CD4-positive, alpha-beta T cell treated with Interleukin-15 for 1 hour (primary cell): ENCODE data around the gene SUN5.

Experiments used
- DNase-seq: peaks from one replicate; pipeline ENCODE4 v3.0.0-alpha.2; 2020

SUN5 gene

GRCh38 chr20:33013701-33014326, 9.6 kb upstream of the SUN5 start:
- no peak for DNase-seq

DNA sequence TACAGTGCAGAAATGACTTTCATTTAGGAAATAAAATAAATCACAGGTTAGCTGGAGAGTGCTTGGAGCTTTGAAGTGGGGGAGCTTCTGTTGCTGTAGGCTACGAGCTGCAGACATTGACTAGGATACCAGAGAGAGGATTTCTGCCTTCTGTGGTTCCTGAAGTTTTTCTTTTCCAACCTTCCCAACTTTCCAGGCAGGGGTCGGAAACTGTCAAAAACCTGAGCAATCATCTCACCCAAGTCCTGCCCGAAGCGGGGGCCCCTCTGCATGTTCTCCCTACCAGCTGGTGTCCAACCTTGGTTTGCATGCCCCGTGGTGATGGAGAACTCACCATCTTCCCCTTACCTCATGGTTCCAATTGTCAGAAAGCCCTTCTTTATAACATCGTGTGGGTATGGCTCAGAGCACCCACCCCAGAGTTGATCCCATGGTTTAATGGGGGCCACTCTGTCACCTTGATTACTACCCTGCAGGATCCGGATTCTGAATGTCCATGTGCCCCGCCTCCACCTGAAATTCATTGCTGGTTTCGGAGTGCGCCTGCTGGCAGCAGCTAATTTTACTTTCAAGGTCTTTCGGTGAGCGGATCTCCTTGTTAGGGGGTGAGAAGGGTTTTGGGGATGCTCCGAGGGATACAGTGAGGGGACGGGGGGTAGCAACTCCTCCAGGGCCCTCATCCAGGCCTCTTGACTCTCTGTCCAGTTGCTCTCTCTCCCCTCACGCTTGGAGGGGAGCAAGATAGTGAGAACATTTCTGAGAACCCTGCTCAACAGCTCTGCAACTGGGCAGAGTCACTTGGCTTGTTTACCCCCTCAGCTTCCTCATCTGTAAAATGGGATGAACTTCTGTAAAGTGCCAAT, 8.3 kb upstream of the SUN5 start:
- no peak for DNase-seq

- DNase-seq, result no peak
Measured at GRCh38 chr20:33010674-33011449, 6.6 kb upstream of the SUN5 start.

DNA sequence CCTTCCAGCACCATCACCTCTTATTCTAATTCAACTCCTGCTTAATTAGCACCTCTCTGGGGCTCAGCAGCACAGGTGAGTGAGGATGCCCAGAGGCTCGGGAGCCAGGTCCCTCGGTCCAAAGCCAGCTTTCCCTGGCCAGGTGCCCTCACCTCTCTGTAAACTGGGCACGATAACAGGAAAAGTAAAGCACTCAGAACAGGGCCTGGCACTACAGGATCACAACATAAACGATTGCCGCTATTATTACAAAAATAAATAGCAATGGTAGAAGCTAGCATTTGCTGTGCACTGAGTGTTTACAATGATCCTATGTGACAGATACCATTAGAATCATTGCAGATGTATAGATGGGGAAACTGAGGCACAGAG, 5.9 kb upstream of the SUN5 start:
- no peak for DNase-seq

- no peak for DNase-seq
Measured at GRCh38 chr20:33009214-33010132, 5.2 kb upstream of the SUN5 start.

GRCh38 chr20:33008336-33009213, 4.3 kb upstream of the SUN5 start:
- DNase-seq, result no peak

DNA sequence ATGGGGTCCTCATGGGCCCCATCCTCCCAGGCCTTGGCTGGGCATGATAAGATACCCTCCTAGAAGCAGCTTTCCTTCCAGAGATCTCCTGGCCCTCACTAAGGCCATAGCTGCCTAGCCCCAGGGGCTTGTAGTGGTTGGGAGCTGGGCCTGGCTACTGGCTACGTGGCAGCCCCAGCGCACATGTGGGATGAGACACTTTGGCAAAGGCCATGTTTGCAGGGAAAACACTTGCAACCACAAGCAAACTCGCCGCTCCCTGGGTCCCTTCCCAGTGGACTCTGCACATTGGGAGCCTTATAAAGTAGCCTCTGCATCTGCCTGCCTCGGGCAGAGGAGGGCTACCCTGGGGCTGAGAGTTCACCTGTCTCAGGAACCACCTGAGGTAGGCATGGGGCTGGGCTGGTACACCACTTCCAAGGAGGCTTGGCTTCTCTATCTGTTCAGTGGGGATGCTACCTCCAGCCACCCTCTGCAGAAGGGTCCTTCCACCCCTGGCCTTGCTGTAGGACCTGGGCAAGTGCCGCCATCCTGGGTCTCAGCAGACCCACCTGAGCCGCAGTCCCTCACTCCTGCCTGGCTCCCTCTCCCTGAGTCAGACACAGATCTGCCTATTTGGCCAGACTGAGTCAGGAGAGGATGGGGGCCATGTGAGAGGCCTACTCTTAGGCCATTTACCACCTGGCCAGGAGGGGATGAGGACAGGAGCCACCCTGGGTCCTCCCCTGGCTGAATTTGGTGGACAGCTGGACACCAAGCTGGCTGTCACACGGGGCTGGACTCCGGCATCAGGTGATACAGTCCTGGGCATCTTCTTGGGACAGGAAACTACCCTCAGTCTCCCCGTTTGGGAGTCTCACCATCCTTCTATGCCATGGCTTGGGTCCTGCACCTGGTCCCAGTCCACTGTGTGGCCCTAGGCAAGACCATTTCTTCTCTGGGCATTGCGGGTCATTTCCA, 3.4 kb upstream of the SUN5 start, which contains the start of gene BPIFB2:
TSS of gene BPIFB2 (plus strand) at position 329 of the 960 bp plus-strand sequence. CDS start 871 bp downstream, outside the sequence.
- DNase-seq, result no peak

GRCh38 chr20:33006776-33007375, 2.6 kb upstream of the SUN5 start:
- no peak for DNase-seq

- no peak for DNase-seq
Measured at GRCh38 chr20:33005908-33006775, 1.9 kb upstream of the SUN5 start.

GRCh38 chr20:33005132-33005566, 916 bp upstream of the SUN5 start:
- no peak for DNase-seq

DNA sequence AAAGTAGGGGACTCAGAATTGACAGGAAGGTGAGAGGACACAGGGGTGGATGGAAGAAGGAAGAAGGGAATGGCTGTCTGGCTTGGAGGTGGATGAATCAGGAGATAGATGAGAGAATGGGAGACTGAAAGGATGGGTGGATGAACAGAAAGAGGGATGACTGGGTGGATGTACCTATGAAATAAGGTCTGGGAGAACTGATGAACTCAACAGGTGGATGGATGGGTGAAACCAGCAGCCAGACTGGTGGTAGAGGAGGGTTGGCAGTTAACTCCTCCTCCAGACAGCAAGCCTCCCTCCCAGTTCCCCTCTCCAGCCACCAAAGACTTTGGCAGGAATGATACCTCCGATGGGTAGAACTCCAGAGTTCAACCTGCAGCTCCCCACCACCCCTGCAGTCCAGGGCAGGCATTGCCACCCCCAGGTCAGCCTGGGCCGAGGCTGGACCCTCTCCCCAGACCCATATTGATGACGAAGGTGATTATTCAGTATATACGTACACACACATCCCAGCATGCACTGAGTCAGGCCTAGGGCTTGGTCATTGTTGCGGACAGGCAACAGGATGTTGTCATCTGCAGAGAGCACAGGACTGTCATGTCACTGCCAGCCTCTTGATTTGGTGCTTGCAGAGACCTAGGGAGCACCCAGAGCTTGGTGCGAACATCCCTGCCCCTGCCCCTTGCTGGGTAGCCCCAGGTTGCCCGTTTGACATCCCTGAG, 2.0 kb downstream of the SUN5 start:
- no peak for DNase-seq

DNA sequence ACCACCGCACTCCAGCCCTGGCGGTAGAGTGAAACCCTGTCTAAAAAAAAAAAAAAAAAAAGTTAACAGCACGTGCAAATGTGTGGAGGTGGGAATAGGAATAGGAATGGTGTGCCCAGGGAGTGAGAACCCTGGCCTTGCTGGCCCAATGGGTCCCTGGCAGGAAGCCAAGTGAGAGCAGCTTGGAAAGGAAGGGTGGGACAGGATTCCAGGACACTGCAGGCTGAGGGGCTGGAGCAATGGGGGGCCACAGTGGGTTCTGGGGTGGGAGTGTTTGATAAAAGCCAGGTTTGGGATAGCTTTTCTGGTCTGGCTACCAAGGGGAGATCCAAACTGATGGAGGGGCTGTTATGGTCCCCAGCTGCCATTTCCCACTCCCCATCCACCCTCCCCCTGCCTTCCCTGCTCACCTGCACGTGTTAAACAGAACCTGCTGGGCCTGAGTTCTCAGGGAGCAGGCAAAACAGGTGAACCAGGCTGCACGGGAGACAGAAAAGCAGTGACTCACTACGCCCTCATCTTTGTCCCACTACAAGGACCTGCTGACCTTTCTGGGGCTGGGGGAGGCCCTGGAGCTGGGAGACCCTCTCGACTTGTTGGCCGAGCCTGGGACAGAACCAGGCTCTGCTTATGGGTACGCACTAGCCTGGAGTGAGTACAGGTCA, 3.3 kb downstream of the SUN5 start:
- no peak for DNase-seq

- no peak for DNase-seq
Measured at GRCh38 chr20:32999603-33000250, 4.5 kb downstream of the SUN5 start.

DNA sequence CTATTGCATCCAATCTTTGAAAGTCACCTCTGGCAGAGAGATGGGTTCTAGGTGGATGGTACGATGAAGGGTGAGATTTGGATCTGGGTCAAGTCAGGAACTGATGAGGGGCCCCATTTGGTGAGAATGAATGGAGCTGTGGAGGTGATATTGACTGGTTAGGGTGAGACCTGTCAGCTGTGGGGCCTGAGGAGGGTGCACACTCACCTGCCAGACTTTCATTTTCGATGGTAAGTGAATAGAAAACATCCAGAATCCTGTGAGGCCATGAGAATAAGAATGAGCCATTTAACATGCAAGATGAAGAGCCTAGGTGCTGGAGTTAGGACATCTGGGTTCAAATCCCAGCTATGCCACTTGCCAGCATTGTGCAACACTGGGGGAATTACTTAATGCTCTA, 6.8 kb downstream of the SUN5 start:
- no peak for DNase-seq

- DNase-seq, result no peak
Measured at GRCh38 chr20:32995802-32996201, 8.4 kb downstream of the SUN5 start.

GRCh38 chr20:32993496-32994050, 10.7 kb downstream of the SUN5 start:
- DNase-seq, result no peak
